Fibroblast of skin of back (primary cell): ENCODE results near the gene DHX57.
"Not testable (repeated sequence)": the region's sequence is repeated elsewhere in the genome, so short reads cannot be mapped to it uniquely, and the experiment has no call there.

ENCODE experiments used
- DNase-seq: peaks from one replicate; pipeline ENCODE4 v3.0.0-alpha.2; 2013

Gene DHX57

GRCh38 chr2:38794235-38794946 is 81.3 kb downstream of the DHX57 start:
- DNase-seq = no peak

DNA sequence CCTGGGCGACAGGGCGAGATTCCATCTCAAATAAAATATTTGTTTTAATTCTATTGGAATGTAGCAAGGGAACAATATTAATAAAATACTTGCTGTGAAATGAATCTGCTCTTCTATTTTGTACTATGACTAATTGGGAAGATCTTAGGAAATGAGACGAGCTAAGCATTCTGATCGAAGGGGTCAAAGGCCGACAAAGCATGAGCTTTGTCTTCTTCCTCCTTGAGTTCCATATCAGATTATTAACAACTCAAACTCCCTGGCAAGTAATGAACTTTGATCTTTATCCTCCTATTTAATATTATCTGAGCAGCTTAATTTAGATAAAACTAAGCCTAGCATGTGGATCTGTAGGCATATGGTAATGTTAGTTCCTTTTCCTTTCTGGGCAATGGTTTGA is 82.2 kb downstream of the DHX57 start:
- no peak for DNase-seq

GRCh38 chr2:38792751-38793150 is 83.0 kb downstream of the DHX57 start:
- no peak for DNase-seq

GRCh38 chr2:38792321-38792720 is 83.4 kb downstream of the DHX57 start:
- not testable (repeated sequence) for DNase-seq

- no peak for DNase-seq
These were observed 84.0 kb downstream of the DHX57 start for GRCh38 chr2:38791744-38792143.

DNA sequence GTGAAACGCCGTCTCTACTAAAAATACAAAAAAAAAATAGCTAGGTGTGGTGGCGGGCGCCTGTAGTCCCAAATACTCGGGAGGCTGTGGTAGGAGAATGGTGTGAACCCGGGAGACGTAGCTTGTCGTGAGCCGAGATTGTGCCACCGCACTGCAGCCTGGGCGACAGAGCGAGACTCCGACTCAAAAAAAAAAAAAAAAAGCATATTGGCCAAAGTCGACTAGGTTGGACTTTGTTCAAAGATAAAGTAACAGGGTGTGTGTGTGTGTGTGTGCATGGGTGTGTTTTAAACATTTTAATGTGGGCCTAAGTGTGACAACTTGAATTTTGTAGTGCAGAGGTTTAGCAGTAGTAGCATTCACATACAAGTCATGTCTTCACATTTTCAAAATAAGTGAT is 86.0 kb downstream of the DHX57 start:
- no peak for DNase-seq

GRCh38 chr2:38788306-38788705 is 87.4 kb downstream of the DHX57 start:
- DNase-seq = no peak

DNA sequence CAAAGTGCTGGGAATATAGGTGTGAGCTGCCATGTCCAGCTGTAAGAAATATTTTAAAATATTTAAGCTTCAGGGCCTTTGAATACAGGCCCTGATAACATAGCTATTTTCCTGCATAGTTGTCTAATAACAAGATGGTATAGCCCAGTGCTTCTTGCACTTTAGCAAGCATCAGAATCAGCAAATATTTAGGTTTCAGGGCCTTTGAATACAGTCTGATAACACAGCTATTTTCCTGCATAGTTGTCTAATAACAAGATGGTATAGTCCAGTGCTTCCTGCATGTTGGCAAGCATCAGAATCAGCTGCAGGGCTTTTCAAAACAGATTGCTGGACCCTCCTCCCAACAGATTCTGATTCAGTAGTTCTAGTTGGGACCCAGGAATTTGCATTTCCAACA is 92.1 kb downstream of the DHX57 start:
- no peak for DNase-seq

GRCh38 chr2:38778687-38779082 is 97.0 kb downstream of the DHX57 start:
- no peak for DNase-seq

- DNase-seq = no peak
These were observed 99.2 kb downstream of the DHX57 start for GRCh38 chr2:38776531-38776930.

DNA sequence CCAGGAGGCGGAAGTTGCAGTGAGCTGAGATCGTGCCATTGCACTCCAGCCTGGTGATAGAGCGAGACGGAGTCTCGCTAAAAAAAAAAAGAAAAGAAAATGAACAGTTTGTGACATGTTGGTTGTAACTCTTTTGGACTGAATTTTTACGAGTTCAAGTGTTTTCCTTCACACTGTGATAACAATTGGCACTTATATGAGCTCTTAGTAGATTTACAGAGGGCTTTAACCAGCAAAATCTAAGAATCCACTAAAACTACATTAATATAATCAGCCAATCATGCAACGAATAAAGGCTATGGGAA is 99.9 kb downstream of the DHX57 start:
- no peak for DNase-seq

DNA sequence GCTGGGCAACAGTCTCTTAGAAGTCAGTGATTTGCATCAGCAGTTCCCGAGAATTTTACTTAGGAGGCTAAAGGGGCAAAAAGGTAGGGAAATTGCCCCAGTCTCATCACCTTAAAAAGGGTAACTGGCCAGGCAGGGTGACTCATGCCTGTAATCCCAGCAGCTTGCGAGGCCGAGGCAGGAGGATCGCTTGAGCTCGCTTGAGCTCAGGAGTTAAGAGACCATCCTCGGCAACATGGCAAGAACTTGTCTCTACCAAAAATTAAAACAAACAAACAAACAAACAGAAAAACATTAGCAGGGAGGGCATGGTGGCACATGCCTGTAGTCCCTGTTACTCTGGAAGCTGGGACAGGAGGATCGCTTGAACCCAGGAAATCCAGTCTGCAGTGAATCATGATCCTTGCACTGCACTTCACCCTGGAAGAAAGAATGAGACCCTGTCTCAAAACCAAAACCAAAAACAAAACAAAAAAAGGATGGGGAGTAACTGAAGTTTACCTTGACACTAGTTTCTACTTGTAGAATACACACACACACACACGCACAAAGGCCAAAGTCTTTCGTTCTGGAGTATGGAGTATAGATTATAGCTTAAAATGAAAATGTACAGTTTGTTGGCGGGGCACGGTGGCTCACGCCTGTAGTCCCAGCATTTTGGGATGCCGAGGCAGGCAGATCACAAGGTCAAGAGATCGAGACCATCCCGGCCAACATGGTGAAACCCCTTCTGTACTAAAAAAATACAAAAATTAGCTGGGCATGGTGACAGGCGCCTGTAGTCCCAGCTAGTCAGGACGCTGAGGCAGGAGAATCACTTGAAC is 100.4 kb downstream of the DHX57 start:
- DNase-seq = no peak

DNA sequence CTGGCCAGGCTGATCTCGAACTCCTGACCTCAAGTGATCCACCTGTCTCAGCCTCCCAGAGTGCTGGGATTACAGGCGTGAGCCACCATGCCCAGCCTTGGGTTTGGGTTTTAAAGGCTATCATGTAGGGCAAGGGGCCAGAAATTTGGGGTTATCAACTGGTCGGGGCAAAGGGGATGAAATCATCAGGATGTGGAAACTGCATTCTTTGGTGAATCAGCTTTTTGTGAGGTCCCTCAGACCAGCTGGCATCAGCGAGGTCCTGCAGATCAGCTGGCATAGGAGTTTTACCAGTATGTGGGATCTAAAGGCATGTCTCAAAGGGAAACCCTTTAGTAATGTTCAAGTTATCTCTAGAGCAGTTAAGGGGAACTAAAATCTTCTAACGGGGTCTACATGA is 104.1 kb downstream of the DHX57 start:
- peak; percentile 4 for DNase-seq

- DNase-seq = peak; percentile 7
These were observed 110.2 kb downstream of the DHX57 start for GRCh38 chr2:38765551-38765950.

DNA sequence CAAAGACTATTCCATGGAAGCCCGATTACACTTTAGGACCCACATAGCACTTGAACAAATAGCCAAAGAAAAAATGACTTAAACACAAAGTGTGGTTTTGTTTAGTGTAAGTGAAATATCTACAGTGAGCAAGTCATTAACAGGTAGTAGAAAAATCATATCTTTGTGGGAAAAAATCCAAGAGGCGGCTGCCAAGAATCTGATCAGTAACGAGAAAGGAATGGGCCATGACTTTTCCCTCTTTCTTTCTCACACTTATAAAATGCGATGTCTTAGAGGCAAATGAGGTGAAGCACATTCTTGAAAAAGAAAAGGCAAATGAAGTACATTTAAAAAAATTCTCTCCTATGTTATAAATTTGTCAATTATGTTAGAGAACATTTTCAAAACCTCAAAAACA is 110.6 kb downstream of the DHX57 start:
- peak; percentile 72 for DNase-seq

DNA sequence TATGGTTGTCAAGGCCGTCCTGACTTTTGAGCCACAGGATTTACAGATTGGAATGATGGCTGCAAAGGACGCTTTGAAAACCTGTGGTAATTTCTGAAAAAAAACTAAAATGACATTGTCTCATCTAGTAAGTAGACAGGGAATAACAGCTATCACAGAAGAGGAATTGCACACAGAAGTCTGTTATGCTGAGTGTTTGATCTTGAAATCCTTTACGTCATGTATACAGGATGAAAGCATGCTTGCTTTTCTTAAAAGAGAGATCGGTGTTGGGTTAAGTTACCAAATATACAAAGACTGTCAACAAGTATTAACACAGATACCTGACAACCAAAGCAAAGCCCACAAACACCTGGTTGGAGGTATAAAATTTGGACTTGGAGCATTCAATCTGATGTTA is 112.0 kb downstream of the DHX57 start:
- DNase-seq = no peak

- DNase-seq = no peak
These were observed 112.5 kb downstream of the DHX57 start for GRCh38 chr2:38763228-38763627.

DNA sequence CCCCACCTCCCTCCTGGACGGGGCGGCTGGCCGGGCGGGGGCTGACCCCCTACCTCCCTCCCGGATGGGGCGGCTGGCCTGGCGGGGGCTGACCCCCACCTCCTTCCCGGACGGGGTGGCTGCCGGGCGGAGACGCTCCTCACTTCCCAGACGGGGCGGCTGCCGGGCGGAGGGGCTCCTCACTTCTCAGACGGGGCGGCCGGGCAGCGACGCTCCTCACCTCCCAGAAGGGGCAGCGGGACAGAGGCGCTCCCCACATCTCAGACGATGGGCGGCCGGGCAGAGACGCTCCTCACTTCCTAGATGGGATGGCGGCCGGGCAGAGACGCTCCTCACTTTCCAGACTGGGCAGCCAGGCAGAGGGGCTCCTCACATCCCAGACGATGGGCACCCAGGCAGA is 119.8 kb downstream of the DHX57 start:
- DNase-seq = not testable (repeated sequence)

- no peak for DNase-seq
These were observed 121.2 kb downstream of the DHX57 start for GRCh38 chr2:38754506-38754905.

- no peak for DNase-seq
These were observed 121.7 kb downstream of the DHX57 start for GRCh38 chr2:38754049-38754448.

DNA sequence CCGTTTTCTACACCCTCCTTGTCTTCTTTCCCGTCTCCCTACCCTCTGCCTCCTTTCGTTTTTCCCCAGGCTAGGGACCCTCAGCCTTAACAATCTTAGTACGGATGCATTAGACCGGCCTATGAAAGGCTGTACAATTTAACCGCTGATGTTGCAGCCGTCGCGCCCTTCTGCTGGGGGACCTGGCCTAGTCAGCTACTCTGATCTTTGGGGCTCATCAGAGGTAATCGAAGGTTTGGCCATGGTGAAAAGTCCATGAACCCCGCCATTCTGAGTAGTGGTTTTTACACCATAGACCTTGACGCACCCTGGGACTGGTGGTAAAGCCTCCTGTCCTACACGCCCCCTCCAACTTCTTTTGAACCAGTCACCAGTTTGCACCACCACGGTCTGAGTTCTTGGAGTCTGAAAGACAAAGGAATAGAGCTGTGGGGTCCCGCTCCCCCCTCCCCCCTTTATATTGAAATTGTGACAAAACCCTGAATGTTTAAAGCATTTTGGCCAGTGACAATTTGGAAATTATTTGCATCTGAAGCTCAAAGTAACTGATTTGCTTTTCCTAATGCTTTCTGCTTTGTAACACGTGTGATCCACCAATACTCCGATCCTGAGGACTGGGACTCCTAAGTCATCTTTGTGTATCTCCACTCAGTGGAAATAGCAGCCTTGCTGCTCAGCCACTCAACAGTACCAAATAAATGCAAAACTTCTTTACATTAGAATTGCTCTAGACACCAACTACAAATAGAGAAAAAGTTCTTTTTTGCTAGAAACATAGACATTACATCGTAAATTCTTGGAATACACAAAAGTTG is 123.9 kb downstream of the DHX57 start:
- no peak for DNase-seq

DNA sequence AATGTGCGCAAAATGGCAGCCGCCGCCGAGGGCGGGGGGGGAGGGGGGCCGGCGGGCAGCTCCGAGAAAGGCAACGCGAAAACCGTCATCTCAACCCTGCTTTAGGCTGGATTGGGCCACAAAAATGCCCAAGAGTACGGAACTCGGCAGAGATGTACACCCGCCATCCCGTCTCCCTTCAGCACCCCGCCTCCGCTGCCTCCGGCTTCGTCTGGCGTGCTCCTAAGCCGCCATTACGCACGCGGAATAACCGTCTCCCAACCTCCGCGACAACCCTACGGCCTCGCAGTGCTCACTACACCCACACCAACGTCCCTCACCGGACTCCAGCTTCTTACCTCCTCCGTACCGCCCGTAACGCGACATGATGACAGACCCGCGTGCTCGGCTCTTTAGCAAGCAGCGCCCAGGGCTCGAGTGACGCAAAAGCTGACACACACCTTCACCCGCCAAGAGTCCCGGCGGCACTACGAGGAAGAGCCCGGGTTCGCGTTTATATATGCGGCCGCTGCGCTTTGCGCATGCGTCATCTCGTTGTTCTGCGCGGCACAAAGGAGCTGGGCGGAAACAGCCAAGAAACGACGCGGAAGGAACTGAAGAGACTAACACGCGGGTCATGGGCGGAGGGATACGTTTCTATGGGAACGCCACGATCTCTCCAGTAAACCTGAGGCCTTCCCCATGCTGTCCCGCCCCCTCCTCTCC is 124.7 kb downstream of the DHX57 start, which contains the start of gene SRSF7:
Gene SRSF7 (minus strand): TSS at position 471 of the 705 bp plus-strand sequence. CDS start 105 bp downstream, at position 366.
- DNase-seq = peak; percentile 99
